ENCODE measurements around the gene CRACDL. TPM values are rescaled to one million over a fixed set of nuclear protein-coding genes. Genes with fewer than 3 reads are reported as not detected.

Gene CRACDL
- total and polyA plus RNA-seq, 2 donors (not counting 1 experiment from before 2014, with no cell fraction given) = 0.25 TPM; not detected in 1

DNA sequence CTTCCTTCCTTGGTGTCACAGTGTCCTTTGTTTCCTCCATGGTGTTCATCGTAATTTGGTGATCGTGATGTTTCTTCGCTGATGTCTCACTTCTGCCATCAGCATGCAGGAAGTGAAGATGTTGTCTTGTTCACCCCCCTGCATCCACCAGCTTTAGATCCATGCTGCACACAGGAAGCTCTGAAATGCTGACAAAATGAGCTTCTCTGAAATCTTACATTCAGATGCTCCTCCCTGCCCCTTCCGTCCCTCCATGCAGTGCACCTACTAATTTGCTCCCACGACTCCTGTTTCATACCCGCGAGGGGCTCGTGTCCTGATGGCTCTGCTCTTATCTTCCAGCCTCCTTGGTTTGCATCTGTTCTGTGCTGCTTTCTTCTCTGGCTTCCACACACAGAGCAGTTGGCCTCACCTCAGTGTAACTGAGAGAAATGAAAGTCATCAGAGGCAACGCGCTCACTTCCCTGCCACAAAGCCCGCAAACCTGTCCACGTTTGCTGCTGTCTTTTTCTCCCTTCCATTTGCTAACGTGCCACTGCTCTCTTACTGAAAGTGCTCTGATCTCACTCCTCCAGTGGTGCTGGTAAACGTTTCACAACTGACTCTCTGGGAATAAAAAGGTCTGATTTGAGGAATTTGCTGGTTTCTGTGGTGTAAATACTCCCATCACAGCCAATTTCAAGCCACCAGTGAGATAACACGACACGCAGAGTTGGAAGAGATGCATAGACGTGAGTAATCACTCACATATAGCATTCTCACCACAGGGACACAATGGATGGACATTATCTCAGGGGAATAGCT, 164.1 kb downstream of the CRACDL start:
- ChIA-PET POLR2A (interaction anchor here (0.5 kb wide), 1 partner anchor 39 kb away, joined by 4 read pairs; no protein-coding TSS in a partner anchor), CTCF (interaction anchor here (0.6 to 1.7 kb wide), 3 partner anchors 42 to 1769 kb away, joined by 3 to 12 read pairs (median 5); no protein-coding TSS in a partner anchor)
- Histone ChIP-seq H4K20me1 (ENCODE audit: control insufficient read depth, insufficient read depth, low read length, poor library complexity, severe bottlenecking) (no peaks in the 10 kb centered on the region), H3K9ac (ENCODE audit: low read length) (peak overlapping the region; percentile 61), H2AFZ (ENCODE audit: insufficient read depth, low read depth, low read length, poor library complexity, severe bottlenecking) (peak overlapping the region; percentile 77), H3K4me2 (replicated peaks; ENCODE audit: low read depth, low read length, poor library complexity, severe bottlenecking) (peak overlapping the region; percentile 73), H3K36me3 (replicated peaks in 1 of 2; ENCODE audit: control extremely low read depth in 1 of 2, control insufficient read depth in 1 of 2, extremely low read depth in 1 of 2, insufficient read depth in 2 of 2, low read length in 1 of 2) (no peaks in the 10 kb centered on the region), H3K27me3 (replicated peaks in 1 of 4; ENCODE audit: control extremely low read depth in 1 of 4, control insufficient read depth in 3 of 4, insufficient read depth in 4 of 4, low read length in 3 of 4) (peaks cover 0 to 22% (median 0%) of the 10 kb centered on the region in 4 experiments), H3K9me3 (ENCODE audit: control extremely low read depth in 1 of 3, control insufficient read depth in 2 of 3, insufficient read depth in 1 of 3, low read length in 2 of 3) (peaks cover 0 to 4% (median 0%) of the 10 kb centered on the region in 3 donors), H3K4me1 (ENCODE audit: control insufficient read depth in 2 of 2, insufficient read depth in 2 of 2, low read length in 2 of 2) (peaks cover 19 to 29% of the 10 kb centered on the region in 2 donors), H3K4me3 (ENCODE audit: control extremely low read depth in 1 of 5, extremely low read depth in 1 of 5, insufficient read depth in 1 of 5, low read depth in 2 of 5, low read length in 4 of 5) (peak overlapping the region; percentile 16 to 62 (median 24)), H3K27ac (ENCODE audit: low read length in 2 of 2) (peak overlapping the region; percentile 14 to 17), H3K79me2 (ENCODE audit: control insufficient read depth, insufficient read depth, low read length) (no peaks in the 10 kb centered on the region)
- peak; percentile 54 for DNase-seq
- 21% methylated on average over 9 of the region's 17 CpGs for WGBS (ENCODE audit: insufficient coverage)
- TF ChIP-seq, protein P1, sequence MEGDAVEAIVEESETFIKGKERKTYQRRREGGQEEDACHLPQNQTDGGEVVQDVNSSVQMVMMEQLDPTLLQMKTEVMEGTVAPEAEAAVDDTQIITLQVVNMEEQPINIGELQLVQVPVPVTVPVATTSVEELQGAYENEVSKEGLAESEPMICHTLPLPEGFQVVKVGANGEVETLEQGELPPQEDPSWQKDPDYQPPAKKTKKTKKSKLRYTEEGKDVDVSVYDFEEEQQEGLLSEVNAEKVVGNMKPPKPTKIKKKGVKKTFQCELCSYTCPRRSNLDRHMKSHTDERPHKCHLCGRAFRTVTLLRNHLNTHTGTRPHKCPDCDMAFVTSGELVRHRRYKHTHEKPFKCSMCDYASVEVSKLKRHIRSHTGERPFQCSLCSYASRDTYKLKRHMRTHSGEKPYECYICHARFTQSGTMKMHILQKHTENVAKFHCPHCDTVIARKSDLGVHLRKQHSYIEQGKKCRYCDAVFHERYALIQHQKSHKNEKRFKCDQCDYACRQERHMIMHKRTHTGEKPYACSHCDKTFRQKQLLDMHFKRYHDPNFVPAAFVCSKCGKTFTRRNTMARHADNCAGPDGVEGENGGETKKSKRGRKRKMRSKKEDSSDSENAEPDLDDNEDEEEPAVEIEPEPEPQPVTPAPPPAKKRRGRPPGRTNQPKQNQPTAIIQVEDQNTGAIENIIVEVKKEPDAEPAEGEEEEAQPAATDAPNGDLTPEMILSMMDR (IDR thresholded peaks at IDR 0.05) = no peak
- no peak for TF ChIP-seq EZH2 (IDR thresholded peaks at IDR 0.05; ENCODE audit: borderline replicate concordance, insufficient read depth, low read depth, low read length, poor library complexity, severe bottlenecking)
- peak overlapping the region; percentile 82 for H3K4me3 Mint-ChIP-seq
- H3K9me3 Mint-ChIP-seq (ENCODE audit: insufficient read depth) = no peaks in the 10 kb centered on the region
- peaks cover 7% of the 10 kb centered on the region for H3K27me3 Mint-ChIP-seq
- intact Hi-C loops (cut with micrococcal nuclease) = no loop called here
- peak; percentile 70 for ATAC-seq (ENCODE audit: low read depth)
- peaks cover 32% of the 10 kb centered on the region for H3K4me1 Mint-ChIP-seq
- H3K27ac Mint-ChIP-seq = peak overlapping the region; percentile 74

All from B cell (primary cell).